ENCODE measurements around the gene CLDN10. TPM values are rescaled to one million over a fixed set of nuclear protein-coding genes. Genes with fewer than 3 reads are reported as not detected.

CLDN10 gene
- polyA plus RNA-seq, 1 donor from 2014 or later = not detected

DNA sequence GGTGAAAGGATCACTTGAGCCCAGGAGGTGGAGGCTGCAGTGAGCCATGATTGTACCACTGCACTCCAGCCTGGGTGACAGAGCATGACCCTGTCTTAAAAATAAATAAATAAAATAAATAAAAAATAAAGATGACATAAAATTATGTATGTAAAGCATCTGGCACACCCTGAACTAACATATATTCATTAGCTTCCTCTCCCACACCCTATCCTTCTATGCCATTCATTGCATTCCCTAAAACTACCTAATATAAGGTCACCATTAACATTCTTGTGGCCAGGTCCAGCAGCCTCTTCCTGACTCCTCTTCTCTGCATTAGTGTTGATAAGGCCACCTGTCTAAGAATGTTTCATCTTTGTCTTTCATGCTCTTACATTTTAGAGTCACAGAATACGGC is 44.5 kb upstream of the CLDN10 start:
- no peak overlapping the region for H2AFZ ChIP-seq (ENCODE audit: low read depth, low read length)
- H4K20me1 ChIP-seq (ENCODE audit: insufficient read depth) = no peaks in the 10 kb centered on the region
- TF ChIP-seq POLR2AphosphoS5 (IDR thresholded peaks at IDR 0.05) = no peak
- TF ChIP-seq TAF1 (IDR thresholded peaks at IDR 0.05; ENCODE audit: low read depth) = no peak
- TF ChIP-seq, protein P1, sequence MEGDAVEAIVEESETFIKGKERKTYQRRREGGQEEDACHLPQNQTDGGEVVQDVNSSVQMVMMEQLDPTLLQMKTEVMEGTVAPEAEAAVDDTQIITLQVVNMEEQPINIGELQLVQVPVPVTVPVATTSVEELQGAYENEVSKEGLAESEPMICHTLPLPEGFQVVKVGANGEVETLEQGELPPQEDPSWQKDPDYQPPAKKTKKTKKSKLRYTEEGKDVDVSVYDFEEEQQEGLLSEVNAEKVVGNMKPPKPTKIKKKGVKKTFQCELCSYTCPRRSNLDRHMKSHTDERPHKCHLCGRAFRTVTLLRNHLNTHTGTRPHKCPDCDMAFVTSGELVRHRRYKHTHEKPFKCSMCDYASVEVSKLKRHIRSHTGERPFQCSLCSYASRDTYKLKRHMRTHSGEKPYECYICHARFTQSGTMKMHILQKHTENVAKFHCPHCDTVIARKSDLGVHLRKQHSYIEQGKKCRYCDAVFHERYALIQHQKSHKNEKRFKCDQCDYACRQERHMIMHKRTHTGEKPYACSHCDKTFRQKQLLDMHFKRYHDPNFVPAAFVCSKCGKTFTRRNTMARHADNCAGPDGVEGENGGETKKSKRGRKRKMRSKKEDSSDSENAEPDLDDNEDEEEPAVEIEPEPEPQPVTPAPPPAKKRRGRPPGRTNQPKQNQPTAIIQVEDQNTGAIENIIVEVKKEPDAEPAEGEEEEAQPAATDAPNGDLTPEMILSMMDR (IDR thresholded peaks at IDR 0.05; ENCODE audit: poor library complexity, severe bottlenecking) = no peak
- TF ChIP-seq, protein P2, sequence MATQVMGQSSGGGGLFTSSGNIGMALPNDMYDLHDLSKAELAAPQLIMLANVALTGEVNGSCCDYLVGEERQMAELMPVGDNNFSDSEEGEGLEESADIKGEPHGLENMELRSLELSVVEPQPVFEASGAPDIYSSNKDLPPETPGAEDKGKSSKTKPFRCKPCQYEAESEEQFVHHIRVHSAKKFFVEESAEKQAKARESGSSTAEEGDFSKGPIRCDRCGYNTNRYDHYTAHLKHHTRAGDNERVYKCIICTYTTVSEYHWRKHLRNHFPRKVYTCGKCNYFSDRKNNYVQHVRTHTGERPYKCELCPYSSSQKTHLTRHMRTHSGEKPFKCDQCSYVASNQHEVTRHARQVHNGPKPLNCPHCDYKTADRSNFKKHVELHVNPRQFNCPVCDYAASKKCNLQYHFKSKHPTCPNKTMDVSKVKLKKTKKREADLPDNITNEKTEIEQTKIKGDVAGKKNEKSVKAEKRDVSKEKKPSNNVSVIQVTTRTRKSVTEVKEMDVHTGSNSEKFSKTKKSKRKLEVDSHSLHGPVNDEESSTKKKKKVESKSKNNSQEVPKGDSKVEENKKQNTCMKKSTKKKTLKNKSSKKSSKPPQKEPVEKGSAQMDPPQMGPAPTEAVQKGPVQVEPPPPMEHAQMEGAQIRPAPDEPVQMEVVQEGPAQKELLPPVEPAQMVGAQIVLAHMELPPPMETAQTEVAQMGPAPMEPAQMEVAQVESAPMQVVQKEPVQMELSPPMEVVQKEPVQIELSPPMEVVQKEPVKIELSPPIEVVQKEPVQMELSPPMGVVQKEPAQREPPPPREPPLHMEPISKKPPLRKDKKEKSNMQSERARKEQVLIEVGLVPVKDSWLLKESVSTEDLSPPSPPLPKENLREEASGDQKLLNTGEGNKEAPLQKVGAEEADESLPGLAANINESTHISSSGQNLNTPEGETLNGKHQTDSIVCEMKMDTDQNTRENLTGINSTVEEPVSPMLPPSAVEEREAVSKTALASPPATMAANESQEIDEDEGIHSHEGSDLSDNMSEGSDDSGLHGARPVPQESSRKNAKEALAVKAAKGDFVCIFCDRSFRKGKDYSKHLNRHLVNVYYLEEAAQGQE (IDR thresholded peaks at IDR 0.05; ENCODE audit: borderline replicate concordance) = no peak
- TF ChIP-seq SMC3 (conservative IDR thresholded peaks at IDR 0.05; ENCODE audit: poor library complexity) = no peak
- no peak for TF ChIP-seq RAD21 (conservative IDR thresholded peaks at IDR 0.05)
- no peak for TF ChIP-seq EZH2 (IDR thresholded peaks at IDR 0.05; ENCODE audit: borderline replicate concordance, insufficient read depth, low read length, poor library complexity, severe bottlenecking)
- no peak for TF ChIP-seq EP300 (conservative IDR thresholded peaks at IDR 0.05; ENCODE audit: poor library complexity, severe bottlenecking)
- TF ChIP-seq MXI1 (conservative IDR thresholded peaks at IDR 0.05; ENCODE audit: poor library complexity, severe bottlenecking) = no peak
- H3K36me3 ChIP-seq (ENCODE audit: insufficient read depth, low read length) = no peaks in the 10 kb centered on the region
- H3K27ac ChIP-seq (ENCODE audit: low read length) = no peak overlapping the region
- no peaks in the 10 kb centered on the region for H3K9me3 ChIP-seq (ENCODE audit: low read length)
- no peak overlapping the region for H3K4me3 ChIP-seq (ENCODE audit: low read length)
- H3K27me3 ChIP-seq (ENCODE audit: insufficient read depth, low read depth, low read length) = no peaks in the 10 kb centered on the region
- H3K9ac ChIP-seq (ENCODE audit: low read length) = no peak overlapping the region
- H3F3A ChIP-seq (ENCODE audit: insufficient read depth, low read length, poor library complexity, severe bottlenecking) = no peaks in the 10 kb centered on the region
- no peaks in the 10 kb centered on the region for H3K79me2 ChIP-seq (replicated peaks; ENCODE audit: insufficient read depth, low read length)
- H3K4me2 ChIP-seq (ENCODE audit: low read length) = no peak overlapping the region
- no peaks in the 10 kb centered on the region for H3K9me2 ChIP-seq (ENCODE audit: insufficient read depth, low read length)

DNA sequence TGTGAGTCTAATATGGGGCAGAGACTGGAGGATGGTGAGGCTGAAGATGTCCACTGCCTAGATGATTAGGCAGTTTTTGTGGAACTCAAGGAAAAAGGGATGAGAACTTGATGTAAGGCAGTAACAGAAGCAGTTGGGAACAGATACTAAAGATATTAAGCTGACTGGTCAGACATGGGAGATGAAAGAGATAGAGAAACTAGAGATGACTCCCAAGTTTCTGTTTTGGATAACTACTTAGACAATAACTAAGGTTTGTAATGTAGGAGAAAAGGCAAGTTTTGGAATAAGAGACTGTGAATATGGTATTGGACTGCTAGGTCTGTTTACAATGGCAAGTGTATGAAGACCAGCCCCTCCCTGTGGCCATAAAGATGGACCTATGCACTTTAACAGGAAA is 43.5 kb upstream of the CLDN10 start:
- TF ChIP-seq MXI1 (conservative IDR thresholded peaks at IDR 0.05; ENCODE audit: poor library complexity, severe bottlenecking) = no peak
- TF ChIP-seq EZH2 (IDR thresholded peaks at IDR 0.05; ENCODE audit: borderline replicate concordance, insufficient read depth, low read length, poor library complexity, severe bottlenecking) = no peak
- TF ChIP-seq EP300 (conservative IDR thresholded peaks at IDR 0.05; ENCODE audit: poor library complexity, severe bottlenecking) = no peak
- TF ChIP-seq RAD21 (conservative IDR thresholded peaks at IDR 0.05) = no peak
- TF ChIP-seq, protein P1 (IDR thresholded peaks at IDR 0.05; ENCODE audit: poor library complexity, severe bottlenecking) = no peak
- no peak for TF ChIP-seq POLR2AphosphoS5 (IDR thresholded peaks at IDR 0.05)
- TF ChIP-seq, protein P2 (IDR thresholded peaks at IDR 0.05; ENCODE audit: borderline replicate concordance) = no peak
- no peak for TF ChIP-seq SMC3 (conservative IDR thresholded peaks at IDR 0.05; ENCODE audit: poor library complexity)
- no peak for TF ChIP-seq TAF1 (IDR thresholded peaks at IDR 0.05; ENCODE audit: low read depth)
- Histone ChIP-seq H3K27ac (ENCODE audit: low read length) (no peak overlapping the region), H3K27me3 (ENCODE audit: insufficient read depth, low read depth, low read length) (no peaks in the 10 kb centered on the region), H4K20me1 (ENCODE audit: insufficient read depth) (no peaks in the 10 kb centered on the region), H3K9ac (ENCODE audit: low read length) (no peak overlapping the region), H3K9me3 (ENCODE audit: low read length) (no peaks in the 10 kb centered on the region), H3K9me2 (ENCODE audit: insufficient read depth, low read length) (no peaks in the 10 kb centered on the region), H3K36me3 (ENCODE audit: insufficient read depth, low read length) (no peaks in the 10 kb centered on the region), H3F3A (ENCODE audit: insufficient read depth, low read length, poor library complexity, severe bottlenecking) (no peaks in the 10 kb centered on the region), H2AFZ (ENCODE audit: low read depth, low read length) (no peak overlapping the region), H3K4me3 (ENCODE audit: low read length) (no peak overlapping the region), H3K4me2 (ENCODE audit: low read length) (no peak overlapping the region), H3K79me2 (replicated peaks; ENCODE audit: insufficient read depth, low read length) (no peaks in the 10 kb centered on the region)
